OCI-LY7 (cell line): ENCODE measurements around the gene E2F2. TPM values are rescaled to one million over a fixed set of nuclear protein-coding genes. Genes with fewer than 3 reads are reported as not detected.
A peak's percentile ranks its signal among the peaks of the same experiment; 100 is the strongest.

Experiments
- BruUV-seq: library from RNA; stranded (reverse); fragments of 400-500 nt; replicated peaks from 2 replicates; lab custom pipeline; 2021; lab: Mats Ljungman, UMichigan
- CTCF ChIA-PET: fragments of 300-600 bp; sonication (Branson Sonifier 250); formaldehyde crosslinking; loops from one replicate; lab custom pipeline; 2022; ENCODE audit warnings: antibody characterized with exemption; ENCODE audit not compliant: unreplicated experiment; lab: Charles Lee
- POLR2A ChIA-PET: fragments of 300-600 bp; sonication (Branson Sonifier 250); formaldehyde crosslinking; loops from one replicate; lab custom pipeline; 2022; ENCODE audit warnings: antibody characterized with exemption; lab: Charles Lee
- DNase-seq: peaks from one replicate; pipeline ENCODE4 v3.0.0-alpha.2; 2015; ENCODE audit warnings: low spot score
- H2AFZ ChIP-seq: fragments of 200-600 bp; sonication (generic), shearing (Covaris generic); 2 replicates; pipeline ENCODE4 v1.6.1; 2014; ENCODE audit warnings: mild to moderate bottlenecking, antibody characterized with exemption, low read length, moderate library complexity
- H3K27ac ChIP-seq: fragments of 200-600 bp; sonication (generic); 2 replicates; pipeline ENCODE4 v1.5.1; 2014; ENCODE audit warnings: mixed run types, low read depth, mild to moderate bottlenecking, moderate library complexity, low read length, inconsistent platforms; ENCODE audit not compliant: poor library complexity, severe bottlenecking
- H3K36me3 ChIP-seq: fragments of 200-600 bp; sonication (generic); 2 replicates; pipeline ENCODE4 v1.6.1; 2014; ENCODE audit warnings: mild to moderate bottlenecking, antibody characterized with exemption, low read length, moderate library complexity, mixed read lengths; ENCODE audit not compliant: insufficient read depth
- H3K4me1 ChIP-seq: fragments of 200-600 bp; sonication (generic); 2 replicates; pipeline ENCODE4 v1.5.1; 2014; ENCODE audit warnings: mild to moderate bottlenecking, low read length; ENCODE audit not compliant: insufficient read depth, poor library complexity, severe bottlenecking
- H3K4me2 ChIP-seq: fragments of 200-600 bp; sonication (generic); 2 replicates; pipeline ENCODE4 v1.6.1; 2014; ENCODE audit warnings: mild to moderate bottlenecking, low read length
- H3K4me3 ChIP-seq: fragments of 200-600 bp; sonication (generic); 2 replicates; pipeline ENCODE4 v1.5.1; 2014; ENCODE audit warnings: mild to moderate bottlenecking, low read depth, low read length; ENCODE audit not compliant: poor library complexity, severe bottlenecking
- H3K79me2 ChIP-seq: fragments of 200-600 bp; sonication (generic); 2 replicates; pipeline ENCODE4 v1.6.1; 2016; ENCODE audit warnings: low read depth, mild to moderate bottlenecking, low read length, moderate library complexity, mixed read lengths; ENCODE audit not compliant: insufficient read depth
- H3K9me2 ChIP-seq: fragments of 200-600 bp; sonication (generic); 2 replicates; pipeline ENCODE4 v1.6.1; 2016; ENCODE audit warnings: mild to moderate bottlenecking, low read length, mixed read lengths; ENCODE audit not compliant: insufficient read depth
- H3K9me3 ChIP-seq: fragments of 200-600 bp; sonication (generic); 2 replicates; pipeline ENCODE4 v1.6.1; 2014; ENCODE audit warnings: mild to moderate bottlenecking, mixed run types, low read length, mixed read lengths
- H4K20me1 ChIP-seq: fragments of 200-600 bp; sonication (generic); 2 replicates; pipeline ENCODE4 v1.6.1; 2014; ENCODE audit warnings: mild to moderate bottlenecking, antibody characterized with exemption, low read length, moderate library complexity, mixed read lengths; ENCODE audit not compliant: insufficient read depth
- EZH2phosphoT487 ChIP-seq: fragments of 200-600 bp; sonication (generic); IDR thresholded peaks from 2 replicates; pipeline ENCODE4 v1.6.1; 2018; ENCODE audit warnings: low read depth, borderline replicate concordance, mild to moderate bottlenecking, mixed run types, antibody characterized with exemption, low read length, moderate library complexity, mixed read lengths
- intact Hi-C: fragments of 100-400 bp; cut with micrococcal nuclease; formaldehyde crosslinking; loops from one replicate; pipeline ENCODE4 v1.10.0; 2022; ENCODE audit not compliant: unreplicated experiment
- total RNA-seq, 2 experiments: library from RNA; depleted of rRNA in 1 of 2; stranded (reverse); fragments of >200 nt in 1 of 2; shearing (Covaris generic) in 1 of 2; gene quantifications; 2 replicates each; pipeline ENCODE4 v1.2.3, GENCODE V29; 2014 to 2022
- TF ChIP-seq, protein P1 (sequence below): fragments of 200-600 bp; sonication (generic); conservative IDR thresholded peaks from 2 replicates; pipeline ENCODE4 v1.5.1; 2014; ENCODE audit warnings: mild to moderate bottlenecking, antibody characterized with exemption, low read length, moderate library complexity, mixed read lengths

Gene E2F2
- total RNA-seq, 2 experiments from 2014 or later: 203 to 212 TPM

DNA sequence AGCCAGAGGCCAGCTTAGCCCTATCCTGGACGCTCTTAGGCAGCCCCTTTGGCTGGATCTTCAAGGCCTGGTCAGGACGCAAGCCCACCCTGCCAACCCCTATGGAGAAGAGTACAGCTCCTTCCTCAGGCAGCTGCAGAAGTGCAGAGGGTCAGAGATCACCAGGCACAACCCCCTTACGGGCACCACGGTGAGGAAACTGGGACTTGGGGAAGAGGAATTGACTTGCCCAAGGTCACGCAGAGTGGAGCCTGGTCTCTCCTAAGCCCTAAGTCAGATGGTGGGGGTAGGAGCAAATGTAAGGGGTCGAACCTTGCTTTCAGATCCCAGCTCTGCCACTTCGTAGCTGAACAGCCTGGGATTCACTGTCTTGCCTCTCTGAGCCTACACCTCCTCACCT, 3.7 kb downstream of the E2F2 start:
- H2AFZ ChIP-seq: no peak overlapping the region
- H4K20me1 ChIP-seq: peaks cover 16% of the 10 kb centered on the region
- peak; percentile 31 for DNase-seq
- TF ChIP-seq, protein P1, sequence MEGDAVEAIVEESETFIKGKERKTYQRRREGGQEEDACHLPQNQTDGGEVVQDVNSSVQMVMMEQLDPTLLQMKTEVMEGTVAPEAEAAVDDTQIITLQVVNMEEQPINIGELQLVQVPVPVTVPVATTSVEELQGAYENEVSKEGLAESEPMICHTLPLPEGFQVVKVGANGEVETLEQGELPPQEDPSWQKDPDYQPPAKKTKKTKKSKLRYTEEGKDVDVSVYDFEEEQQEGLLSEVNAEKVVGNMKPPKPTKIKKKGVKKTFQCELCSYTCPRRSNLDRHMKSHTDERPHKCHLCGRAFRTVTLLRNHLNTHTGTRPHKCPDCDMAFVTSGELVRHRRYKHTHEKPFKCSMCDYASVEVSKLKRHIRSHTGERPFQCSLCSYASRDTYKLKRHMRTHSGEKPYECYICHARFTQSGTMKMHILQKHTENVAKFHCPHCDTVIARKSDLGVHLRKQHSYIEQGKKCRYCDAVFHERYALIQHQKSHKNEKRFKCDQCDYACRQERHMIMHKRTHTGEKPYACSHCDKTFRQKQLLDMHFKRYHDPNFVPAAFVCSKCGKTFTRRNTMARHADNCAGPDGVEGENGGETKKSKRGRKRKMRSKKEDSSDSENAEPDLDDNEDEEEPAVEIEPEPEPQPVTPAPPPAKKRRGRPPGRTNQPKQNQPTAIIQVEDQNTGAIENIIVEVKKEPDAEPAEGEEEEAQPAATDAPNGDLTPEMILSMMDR: no peak
- TF ChIP-seq EZH2phosphoT487: no peak
- peaks cover 68% of the 10 kb centered on the region for H3K4me1 ChIP-seq
- intact Hi-C loops: loop anchor here (5.0 to 10.0 kb wide), 4 partner anchors 185 to 1215 kb away; partner anchors contain the start of gene HNRNPR
- H3K9me2 ChIP-seq: no peaks in the 10 kb centered on the region
- ChIA-PET CTCF (interaction anchor here (1.5 kb wide), 1 partner anchor 30 kb away, joined by 6 read pairs; no protein-coding TSS in a partner anchor), POLR2A (interaction anchor here (1.0 to 6.3 kb wide), 8 partner anchors 13 to 122 kb away, joined by 4 to 35 read pairs (median 8); no protein-coding TSS in a partner anchor)
- H3K36me3 ChIP-seq: peaks cover 84% of the 10 kb centered on the region
- peak overlapping the region; percentile 90 for H3K4me2 ChIP-seq
- no TSS peak for BruUV-seq
- H3K27ac ChIP-seq: peak overlapping the region; percentile 98
- no peaks in the 10 kb centered on the region for H3K9me3 ChIP-seq
- H3K79me2 ChIP-seq: peaks cover 96% of the 10 kb centered on the region
- peak overlapping the region; percentile 84 for H3K4me3 ChIP-seq

DNA sequence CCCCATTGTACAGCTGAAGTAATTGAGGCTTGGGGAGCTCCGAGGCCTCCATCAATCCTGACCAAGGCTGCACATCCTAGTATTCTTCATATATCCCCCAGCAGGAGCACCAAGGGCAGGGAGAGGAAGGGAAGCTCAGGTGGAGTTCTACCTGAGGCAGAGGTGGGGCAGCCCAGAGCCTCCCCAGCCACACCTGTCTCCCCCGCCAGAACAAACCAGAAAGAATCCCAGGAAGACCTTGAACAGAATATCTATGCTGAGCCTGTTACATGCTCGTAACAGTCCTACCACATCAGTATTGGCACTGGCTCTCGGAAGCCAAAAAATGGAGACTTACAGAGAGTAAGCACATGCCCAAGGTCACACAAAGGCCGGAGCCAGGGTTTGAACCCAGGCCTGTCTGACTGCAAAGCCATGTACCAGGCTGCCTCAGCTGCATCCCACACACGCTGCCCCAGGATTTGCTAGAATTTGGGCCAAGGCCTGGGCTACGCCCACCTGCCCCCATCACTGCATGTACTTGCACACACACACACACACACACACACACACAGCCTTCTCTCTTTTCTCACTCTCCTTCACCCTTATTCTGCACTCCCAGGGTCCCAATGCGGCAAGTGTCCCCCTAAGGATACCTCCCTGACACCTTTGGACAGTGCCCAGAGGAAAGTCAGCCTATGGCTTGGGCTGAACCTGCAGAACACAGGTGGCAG, 4.5 kb downstream of the E2F2 start:
- Histone ChIP-seq H3K4me1 (peaks cover 61% of the 10 kb centered on the region), H2AFZ (no peak overlapping the region), H4K20me1 (peaks cover 22% of the 10 kb centered on the region), H3K27ac (peak overlapping the region; percentile 98), H3K4me3 (peak overlapping the region; percentile 84), H3K4me2 (peak overlapping the region; percentile 90), H3K9me3 (no peaks in the 10 kb centered on the region), H3K79me2 (peaks cover 96% of the 10 kb centered on the region), H3K36me3 (peaks cover 93% of the 10 kb centered on the region), H3K9me2 (no peaks in the 10 kb centered on the region)
- TF ChIP-seq EZH2phosphoT487: no peak
- TF ChIP-seq, protein P1: no peak
- ChIA-PET CTCF (no interaction called here), POLR2A (interaction anchor here (0.7 to 6.3 kb wide), 8 partner anchors 12 to 123 kb away, joined by 3 to 35 read pairs (median 7); no protein-coding TSS in a partner anchor)
- intact Hi-C loops: loop anchor here (5.0 to 10.0 kb wide), 4 partner anchors 184 to 1216 kb away; partner anchors contain the start of gene HNRNPR
- peak; percentile 57 for DNase-seq
- no TSS peak for BruUV-seq
